AG09309 (cell line): ENCODE data around the gene LHFPL6.

ENCODE experiments used
- DNase-seq: peaks from one replicate; pipeline ENCODE4 v3.0.0-alpha.2; 2010; ENCODE audit warnings: low read depth
- H3K4me3 ChIP-seq: 2 replicates; pipeline ENCODE4 v1.5.1; 2011; ENCODE audit warnings: mild to moderate bottlenecking, low read depth, low read length, moderate library complexity; ENCODE audit not compliant: control insufficient read depth
- CTCF ChIP-seq: IDR thresholded peaks from 2 replicates; pipeline ENCODE4 v1.5.1; 2011; ENCODE audit warnings: mild to moderate bottlenecking, low read depth, low read length, inconsistent platforms; ENCODE audit not compliant: insufficient read depth, control insufficient read depth; ENCODE audit errors: missing control alignments

Gene LHFPL6

GRCh38 chr13:39335721-39336120 is 267.3 kb downstream of the LHFPL6 start:
- no peak for TF ChIP-seq CTCF
- no peak overlapping the region for H3K4me3 ChIP-seq
- DNase-seq, result no peak

DNA sequence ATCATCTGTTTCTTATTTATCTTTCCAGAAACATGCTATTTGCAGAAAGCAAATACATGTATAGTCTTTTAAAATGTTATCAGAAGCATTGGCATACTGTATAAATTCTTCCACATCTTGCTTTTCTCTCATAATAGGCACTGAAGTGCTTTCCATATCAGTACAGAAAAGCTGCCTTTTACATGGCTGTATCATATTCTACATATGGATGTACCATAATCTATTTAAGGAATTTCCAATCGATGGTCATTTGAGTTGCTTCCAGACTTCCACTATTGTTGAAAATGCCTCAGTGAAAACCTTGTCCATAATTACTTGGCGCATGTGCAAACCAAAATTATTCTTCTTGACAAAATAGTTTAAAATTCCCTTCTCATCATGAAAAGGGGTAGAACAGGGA is 272.5 kb downstream of the LHFPL6 start:
- DNase-seq, result no peak
- no peak overlapping the region for H3K4me3 ChIP-seq
- no peak for TF ChIP-seq CTCF

DNA sequence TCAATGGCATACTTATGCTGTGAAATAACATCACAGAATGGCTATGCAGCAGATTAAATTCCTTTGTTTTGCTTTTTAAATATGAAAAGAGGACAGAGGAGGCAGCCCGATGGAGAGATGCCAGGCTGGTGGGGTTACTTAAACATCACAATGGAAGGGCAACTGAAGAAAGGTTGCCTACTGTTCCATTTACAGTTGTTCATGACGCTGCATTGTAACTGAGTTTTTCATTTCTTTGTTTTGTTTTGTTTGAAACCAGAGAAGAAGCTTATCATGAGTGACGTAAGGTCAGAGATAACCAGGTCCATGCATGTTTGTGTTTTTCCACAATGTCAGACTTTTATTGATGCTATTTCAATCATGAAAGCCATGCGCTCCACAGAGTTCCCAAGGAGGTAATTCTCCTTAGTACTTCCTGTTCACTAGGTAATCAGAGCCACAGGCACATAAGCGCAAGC is 273.8 kb downstream of the LHFPL6 start:
- no peak for DNase-seq
- TF ChIP-seq CTCF, result no peak
- no peak overlapping the region for H3K4me3 ChIP-seq

DNA sequence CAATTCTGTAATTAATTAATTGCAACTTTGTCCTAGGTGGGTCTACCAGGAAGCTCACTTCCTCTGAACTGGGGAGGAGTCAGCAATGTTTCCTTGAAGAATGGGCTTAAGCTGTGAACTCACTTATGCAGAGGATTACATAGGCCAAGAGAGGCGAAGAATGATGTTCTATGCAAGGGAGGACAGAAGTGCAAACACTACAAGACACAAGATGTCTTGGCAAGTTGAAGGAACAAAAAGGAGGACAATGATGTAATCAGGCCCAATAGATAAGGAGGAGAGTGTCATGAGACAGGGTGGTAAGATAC is 275.9 kb downstream of the LHFPL6 start:
- TF ChIP-seq CTCF, result no peak
- no peak for DNase-seq
- H3K4me3 ChIP-seq, result no peak overlapping the region

- TF ChIP-seq CTCF, result no peak
- DNase-seq, result no peak
- no peak overlapping the region for H3K4me3 ChIP-seq
Observed at GRCh38 chr13:39326469-39327171, 276.4 kb downstream of the LHFPL6 start.

DNA sequence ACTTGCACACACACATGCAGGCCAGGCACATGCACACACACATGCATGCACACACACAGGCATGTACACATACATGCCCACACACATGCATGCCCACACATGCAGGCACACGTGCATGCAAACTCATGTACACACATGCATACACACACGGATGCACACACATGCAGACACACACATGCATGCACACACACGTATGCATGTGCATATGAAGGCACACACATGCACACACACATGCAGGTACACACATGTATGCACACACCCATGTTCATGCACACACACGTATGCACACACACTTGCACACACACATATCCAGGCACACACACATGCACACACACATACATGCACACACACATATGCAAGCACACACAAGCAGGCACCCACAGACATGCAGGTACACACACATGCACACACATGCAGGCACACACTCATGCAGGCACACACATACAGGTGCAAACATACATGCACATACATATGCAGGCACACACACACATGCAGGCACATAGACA is 278.1 kb downstream of the LHFPL6 start:
- H3K4me3 ChIP-seq, result no peak overlapping the region
- TF ChIP-seq CTCF, result no peak
- DNase-seq, result no peak
